Measurements from ENCODE around the gene CD44.

Gene CD44

GRCh38 chr11:35270342-35270741 is 131.4 kb downstream of the CD44 start:
- no peak for DNase-seq

- DNase-seq = no peak
Measured at GRCh38 chr11:35271031-35271430, 132.1 kb downstream of the CD44 start.

- DNase-seq = no peak
Measured at GRCh38 chr11:35272391-35272902, 133.5 kb downstream of the CD44 start.

- no peak for DNase-seq
Measured at GRCh38 chr11:35274909-35275785, 136.2 kb downstream of the CD44 start.

GRCh38 chr11:35275786-35276170 is 136.8 kb downstream of the CD44 start:
- DNase-seq = no peak

- DNase-seq = no peak
Measured at GRCh38 chr11:35276396-35277145, 137.6 kb downstream of the CD44 start.

- no peak for DNase-seq
Measured at GRCh38 chr11:35277827-35278226, 138.9 kb downstream of the CD44 start.

GRCh38 chr11:35280727-35281126 is 141.8 kb downstream of the CD44 start:
- DNase-seq = no peak

- no peak for DNase-seq
Measured at GRCh38 chr11:35281169-35281688, 142.3 kb downstream of the CD44 start.

Data from cortex of kidney (tissue), 1 donor.